ENCODE measurements around the gene PIP5K1B.

The PIP5K1B gene

DNA sequence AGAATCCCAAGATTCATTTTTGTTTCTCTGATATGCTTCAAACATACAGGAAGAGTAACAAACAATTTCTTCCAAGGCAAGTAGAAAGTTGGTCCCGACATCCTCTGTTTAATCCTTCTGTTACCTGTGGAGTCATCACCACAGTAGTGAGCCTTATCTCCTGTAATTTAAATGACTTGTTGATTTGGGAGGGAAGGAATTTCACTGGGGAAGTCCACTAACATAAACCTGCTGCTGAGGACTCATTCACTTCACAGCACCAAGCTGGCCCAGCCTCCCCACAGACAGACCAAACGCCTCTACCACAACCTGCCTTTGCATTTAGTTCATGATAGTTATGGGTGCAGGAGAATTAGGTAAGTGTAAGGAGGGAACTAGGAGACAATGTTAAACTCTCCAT is 245.6 kb downstream of the PIP5K1B start:
- H3K4me1 ChIP-seq, result no peaks in the 10 kb centered on the region
- H3K9me3 ChIP-seq, result no peaks in the 10 kb centered on the region
- no peak overlapping the region for H3K4me3 ChIP-seq
- in situ Hi-C loops (cut with MboI; ENCODE audit: low sequenced_read_pairs), result no loop called here
- DNase-seq (ENCODE audit: low spot score in 2 of 2), result no peak
- H3K27me3 ChIP-seq (ENCODE audit: low read depth), result no peaks in the 10 kb centered on the region; the same call in none of the 2 replicates
- no peaks in the 10 kb centered on the region for H3K36me3 ChIP-seq (replicated peaks)

GRCh38 chr9:68951879-68952659 is 247.0 kb downstream of the PIP5K1B start:
- H3K4me1 ChIP-seq, result no peaks in the 10 kb centered on the region
- H3K36me3 ChIP-seq (replicated peaks), result no peaks in the 10 kb centered on the region
- no peaks in the 10 kb centered on the region; the same call in none of the 2 replicates for H3K27me3 ChIP-seq (ENCODE audit: low read depth)
- in situ Hi-C loops (cut with MboI; ENCODE audit: low sequenced_read_pairs), result no loop called here
- H3K9me3 ChIP-seq, result no peaks in the 10 kb centered on the region
- DNase-seq (ENCODE audit: low spot score in 2 of 2), result no peak
- H3K4me3 ChIP-seq, result no peak overlapping the region

- in situ Hi-C loops (cut with MboI; ENCODE audit: low sequenced_read_pairs), result no loop called here
- Histone ChIP-seq H3K27me3 (ENCODE audit: low read depth) (no peaks in the 10 kb centered on the region; the same call in none of the 2 replicates), H3K4me1 (no peaks in the 10 kb centered on the region)
These were observed 248.7 kb downstream of the PIP5K1B start for GRCh38 chr9:68953771-68954170.

DNA sequence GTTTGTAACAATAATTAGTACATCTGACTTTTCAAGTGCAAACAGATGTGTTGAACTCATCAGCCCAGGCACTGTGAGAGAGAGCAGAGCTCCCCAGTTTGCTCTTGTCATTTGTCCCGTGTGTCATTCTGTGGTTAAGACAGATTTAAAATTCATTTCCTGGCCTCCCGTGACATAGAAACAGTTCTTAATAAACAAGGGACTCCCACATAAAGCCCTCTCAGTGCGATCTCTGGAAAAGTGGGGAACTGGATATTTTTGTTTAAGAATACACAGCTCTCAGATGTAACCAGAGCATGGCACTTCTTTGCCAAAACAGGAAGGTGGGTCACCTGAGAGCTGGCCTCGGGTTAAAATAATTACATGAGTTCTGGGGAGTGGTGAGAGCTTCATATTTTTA is 250.3 kb downstream of the PIP5K1B start:
- no peaks in the 10 kb centered on the region for H3K36me3 ChIP-seq (replicated peaks)
- no peaks in the 10 kb centered on the region for H3K4me1 ChIP-seq
- H3K9me3 ChIP-seq, result no peaks in the 10 kb centered on the region
- no peaks in the 10 kb centered on the region; the same call in 1 of the 2 replicates for H3K27me3 ChIP-seq (ENCODE audit: low read depth)
- in situ Hi-C loops (cut with MboI; ENCODE audit: low sequenced_read_pairs), result no loop called here
- no peak overlapping the region for H3K4me3 ChIP-seq
- DNase-seq (ENCODE audit: low spot score in 2 of 2), result no peak

More at GRCh38 chr9:68953771-68954170, 248.7 kb downstream of the PIP5K1B start:
- Histone ChIP-seq H3K4me3 (no peak overlapping the region), H3K36me3 (replicated peaks) (no peaks in the 10 kb centered on the region), H3K9me3 (no peaks in the 10 kb centered on the region)
- DNase-seq (ENCODE audit: low spot score in 2 of 2), result no peak

DNA sequence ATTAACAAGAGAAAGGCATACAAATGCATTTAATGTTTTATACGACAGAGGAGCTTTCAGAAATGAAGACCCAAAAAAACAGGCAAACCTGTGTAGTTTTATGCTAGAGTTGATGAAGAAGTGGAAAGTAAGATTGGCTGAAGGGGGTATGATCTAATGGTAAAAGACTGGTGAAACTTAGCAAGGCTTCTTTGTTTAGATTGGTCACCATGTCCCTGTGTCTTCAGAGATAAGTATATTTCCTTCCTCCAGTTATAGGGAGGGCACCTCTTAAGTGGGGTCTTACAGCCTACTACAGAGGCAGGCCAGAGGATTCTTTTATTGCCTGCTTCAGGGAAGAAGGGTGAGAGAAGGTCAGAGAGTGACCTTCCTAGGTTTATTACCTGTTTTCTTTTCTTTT is 252.4 kb downstream of the PIP5K1B start:
- H3K36me3 ChIP-seq (replicated peaks), result no peaks in the 10 kb centered on the region
- H3K4me1 ChIP-seq, result no peaks in the 10 kb centered on the region
- no peaks in the 10 kb centered on the region; the same call in 1 of the 2 replicates for H3K27me3 ChIP-seq (ENCODE audit: low read depth)
- H3K9me3 ChIP-seq, result no peaks in the 10 kb centered on the region
- in situ Hi-C loops (cut with MboI; ENCODE audit: low sequenced_read_pairs), result no loop called here
- no peak for DNase-seq (ENCODE audit: low spot score in 2 of 2)
- H3K4me3 ChIP-seq, result no peak overlapping the region

DNA sequence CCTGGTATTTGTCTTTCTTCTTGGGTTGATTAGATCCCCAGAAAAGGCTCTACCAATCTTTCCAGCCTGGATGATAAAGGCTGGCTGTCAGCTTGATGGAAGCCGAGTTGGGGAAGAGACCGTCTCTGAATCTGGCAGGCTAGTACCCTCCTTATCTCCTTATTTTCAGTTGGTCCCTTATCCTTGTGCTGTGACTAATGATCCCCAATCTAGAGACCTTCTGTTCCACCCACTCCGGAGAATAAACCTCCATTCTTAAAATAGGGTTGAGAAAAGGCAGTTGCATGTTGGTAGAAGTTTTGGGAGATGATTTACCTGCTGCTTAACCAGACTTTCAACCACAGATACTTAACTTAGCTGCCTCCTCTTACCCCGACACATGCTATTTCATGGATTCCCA is 256.5 kb downstream of the PIP5K1B start:
- Histone ChIP-seq H3K27me3 (ENCODE audit: low read depth) (peaks cover 3% of the 10 kb centered on the region), H3K4me3 (no peak overlapping the region), H3K9me3 (no peaks in the 10 kb centered on the region), H3K4me1 (no peaks in the 10 kb centered on the region), H3K36me3 (replicated peaks) (no peaks in the 10 kb centered on the region)
- in situ Hi-C loops (cut with MboI; ENCODE audit: low sequenced_read_pairs), result no loop called here
- no peak for DNase-seq (ENCODE audit: low spot score in 2 of 2)

- no peak for DNase-seq (ENCODE audit: low spot score in 2 of 2)
- in situ Hi-C loops (cut with MboI; ENCODE audit: low sequenced_read_pairs), result no loop called here
- Histone ChIP-seq H3K27me3 (ENCODE audit: low read depth) (peaks cover 4% of the 10 kb centered on the region), H3K9me3 (no peaks in the 10 kb centered on the region), H3K36me3 (replicated peaks) (no peaks in the 10 kb centered on the region), H3K4me1 (no peaks in the 10 kb centered on the region), H3K4me3 (no peak overlapping the region)
These were observed 258.4 kb downstream of the PIP5K1B start for GRCh38 chr9:68963416-68963815.

- Histone ChIP-seq H3K4me1 (no peaks in the 10 kb centered on the region), H3K27me3 (ENCODE audit: low read depth) (peaks cover 4% of the 10 kb centered on the region), H3K4me3 (no peak overlapping the region), H3K36me3 (replicated peaks) (no peaks in the 10 kb centered on the region), H3K9me3 (no peaks in the 10 kb centered on the region)
- in situ Hi-C loops (cut with MboI; ENCODE audit: low sequenced_read_pairs), result no loop called here
- no peak for DNase-seq (ENCODE audit: low spot score in 2 of 2)
These were observed 259.1 kb downstream of the PIP5K1B start for GRCh38 chr9:68964102-68964541.

- no peaks in the 10 kb centered on the region for H3K4me1 ChIP-seq
- H3K9me3 ChIP-seq, result no peaks in the 10 kb centered on the region
- no peak overlapping the region for H3K4me3 ChIP-seq
- DNase-seq (ENCODE audit: low spot score in 2 of 2), result no peak
- no peaks in the 10 kb centered on the region for H3K36me3 ChIP-seq (replicated peaks)
- in situ Hi-C loops (cut with MboI; ENCODE audit: low sequenced_read_pairs), result no loop called here
- H3K27me3 ChIP-seq (ENCODE audit: low read depth), result peaks cover 4% of the 10 kb centered on the region
These were observed 259.7 kb downstream of the PIP5K1B start for GRCh38 chr9:68964765-68965164.

GRCh38 chr9:68966496-68966944 is 261.5 kb downstream of the PIP5K1B start:
- Histone ChIP-seq H3K4me1 (no peaks in the 10 kb centered on the region), H3K27me3 (ENCODE audit: low read depth) (peaks cover 4% of the 10 kb centered on the region), H3K36me3 (replicated peaks) (no peaks in the 10 kb centered on the region), H3K9me3 (no peaks in the 10 kb centered on the region), H3K4me3 (no peak overlapping the region)
- no peak for DNase-seq (ENCODE audit: low spot score in 2 of 2)
- in situ Hi-C loops (cut with MboI; ENCODE audit: low sequenced_read_pairs), result no loop called here

DNA sequence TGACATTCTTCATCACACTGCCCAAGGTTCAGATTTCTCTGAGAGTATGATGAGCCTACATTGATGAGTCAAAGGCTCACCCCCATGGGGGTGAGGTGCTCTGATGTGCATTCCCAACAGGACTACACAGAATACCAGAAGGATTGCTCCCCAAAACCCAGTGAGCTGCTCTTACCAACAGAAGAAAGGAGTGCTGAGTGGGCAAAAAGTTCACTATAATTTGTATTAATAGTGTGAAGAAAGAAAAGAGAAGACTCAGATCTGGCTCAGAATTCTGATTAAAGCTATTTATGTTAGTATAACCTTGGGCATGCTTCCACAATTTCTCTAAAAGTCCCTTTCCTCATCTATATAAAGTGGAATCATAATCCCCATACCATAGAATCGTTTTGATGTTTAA is 262.8 kb downstream of the PIP5K1B start:
- H3K9me3 ChIP-seq, result no peaks in the 10 kb centered on the region
- H3K4me1 ChIP-seq, result no peaks in the 10 kb centered on the region
- no peaks in the 10 kb centered on the region for H3K36me3 ChIP-seq (replicated peaks)
- no peak overlapping the region for H3K4me3 ChIP-seq
- in situ Hi-C loops (cut with MboI; ENCODE audit: low sequenced_read_pairs), result no loop called here
- peaks cover 4% of the 10 kb centered on the region for H3K27me3 ChIP-seq (ENCODE audit: low read depth)
- no peak for DNase-seq (ENCODE audit: low spot score in 2 of 2)

DNA sequence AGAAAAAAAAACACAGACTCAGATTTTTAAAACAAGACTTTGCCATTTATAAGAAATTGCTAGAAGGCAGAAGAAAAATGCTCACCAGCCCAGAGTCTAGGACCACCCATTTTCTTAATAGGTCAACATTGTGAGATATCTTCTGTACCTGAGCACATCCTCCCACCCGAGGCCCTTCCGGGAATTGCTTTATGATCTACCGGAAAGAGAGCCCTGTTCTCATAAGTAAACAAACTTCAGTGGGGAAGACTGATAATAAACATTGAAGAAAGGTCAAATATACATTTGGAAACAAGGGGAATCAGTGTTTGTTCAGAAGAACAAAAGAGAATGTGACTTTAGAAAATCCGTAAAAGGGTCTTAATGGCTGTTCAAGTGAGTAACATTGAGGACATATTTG is 264.5 kb downstream of the PIP5K1B start:
- H3K4me3 ChIP-seq, result no peak overlapping the region
- DNase-seq (ENCODE audit: low spot score in 2 of 2), result no peak
- peaks cover 4% of the 10 kb centered on the region; the same call in 1 of the 2 replicates for H3K27me3 ChIP-seq (ENCODE audit: low read depth)
- in situ Hi-C loops (cut with MboI; ENCODE audit: low sequenced_read_pairs), result no loop called here
- H3K9me3 ChIP-seq, result no peaks in the 10 kb centered on the region
- no peaks in the 10 kb centered on the region for H3K4me1 ChIP-seq
- no peaks in the 10 kb centered on the region for H3K36me3 ChIP-seq (replicated peaks)

- no peak for DNase-seq (ENCODE audit: low spot score in 2 of 2)
- Histone ChIP-seq H3K4me1 (no peaks in the 10 kb centered on the region), H3K27me3 (ENCODE audit: low read depth) (peaks cover 4% of the 10 kb centered on the region; the same call in 1 of the 2 replicates), H3K36me3 (replicated peaks) (no peaks in the 10 kb centered on the region), H3K4me3 (no peak overlapping the region), H3K9me3 (no peaks in the 10 kb centered on the region)
- in situ Hi-C loops (cut with MboI; ENCODE audit: low sequenced_read_pairs), result no loop called here
These were observed 265.1 kb downstream of the PIP5K1B start for GRCh38 chr9:68970151-68970550.

- Histone ChIP-seq H3K4me1 (no peaks in the 10 kb centered on the region), H3K4me3 (no peak overlapping the region), H3K9me3 (no peaks in the 10 kb centered on the region), H3K27me3 (ENCODE audit: low read depth) (0 out of 2 replicates have a peak, but pooled peaks cover under 1% of the 10 kb centered on the region), H3K36me3 (replicated peaks) (no peaks in the 10 kb centered on the region)
- no peak for DNase-seq (ENCODE audit: low spot score in 2 of 2)
- in situ Hi-C loops (cut with MboI; ENCODE audit: low sequenced_read_pairs), result no loop called here
These were observed 268.6 kb downstream of the PIP5K1B start for GRCh38 chr9:68973619-68974018.

Measured in HAP-1 (cell line).